ENCODE data around the gene CA12.

Gene CA12

DNA sequence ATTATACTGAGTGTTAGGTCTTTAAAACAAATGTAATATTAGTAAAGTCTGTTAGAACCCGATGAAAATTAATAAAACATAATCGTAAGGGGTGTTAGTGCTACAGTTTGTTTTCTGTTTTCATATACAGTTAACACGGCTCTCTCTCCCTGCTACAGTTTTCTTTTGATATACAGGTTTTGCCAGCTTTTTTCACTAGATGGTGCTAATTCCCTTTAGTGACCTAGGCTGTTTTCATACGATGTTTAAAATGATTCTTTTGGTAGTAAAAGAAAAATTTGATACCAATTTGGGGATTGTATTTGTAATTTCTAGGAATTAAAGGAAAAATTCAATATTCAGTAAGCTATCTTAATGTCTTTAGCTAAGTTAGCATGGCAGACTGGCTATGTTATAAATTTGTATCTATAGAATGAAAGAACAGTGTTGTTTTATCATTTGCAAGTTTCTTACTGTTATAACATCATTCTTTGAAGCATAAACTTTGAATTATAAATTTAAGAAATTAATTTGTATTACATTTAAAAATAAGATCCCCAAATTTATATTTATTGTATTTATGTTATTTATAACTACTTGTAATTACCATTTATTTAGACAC is 92.8 kb downstream of the CA12 start:
- H3K4me1 Mint-ChIP-seq (ENCODE audit: low read depth), result peaks cover 5% of the 10 kb centered on the region
- H3K9me3 Mint-ChIP-seq, result no peaks in the 10 kb centered on the region
- peaks cover 9% of the 10 kb centered on the region for H3K36me3 Mint-ChIP-seq (ENCODE audit: low read depth)
- no peak overlapping the region for H3K27ac Mint-ChIP-seq
- H3K4me3 Mint-ChIP-seq, result no peak overlapping the region
- H3K27me3 Mint-ChIP-seq (ENCODE audit: low read depth), result no peaks in the 10 kb centered on the region

DNA sequence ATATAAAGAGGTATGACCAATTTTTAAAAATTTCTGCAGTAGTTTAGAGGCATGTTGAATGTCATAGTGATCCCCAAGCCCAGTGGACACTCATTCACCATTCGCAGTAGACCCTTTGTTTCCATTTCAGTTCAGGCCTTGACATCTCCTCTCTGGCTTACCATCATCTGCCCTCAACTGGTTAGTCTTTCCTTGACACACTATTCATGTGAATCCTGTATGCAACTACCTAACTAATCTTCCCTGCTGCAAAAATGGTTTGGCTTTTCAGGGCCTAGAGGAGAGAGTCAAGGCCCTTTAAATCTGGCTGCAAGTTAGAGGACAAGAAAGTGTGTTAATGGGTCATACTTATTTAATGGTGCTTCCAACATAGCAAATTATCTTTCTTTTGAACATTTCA is 93.3 kb downstream of the CA12 start:
- no peaks in the 10 kb centered on the region for H3K27me3 Mint-ChIP-seq (ENCODE audit: low read depth)
- peaks cover 9% of the 10 kb centered on the region for H3K36me3 Mint-ChIP-seq (ENCODE audit: low read depth)
- no peak overlapping the region for H3K27ac Mint-ChIP-seq
- peaks cover 5% of the 10 kb centered on the region for H3K4me1 Mint-ChIP-seq (ENCODE audit: low read depth)
- H3K9me3 Mint-ChIP-seq, result no peaks in the 10 kb centered on the region
- H3K4me3 Mint-ChIP-seq, result no peak overlapping the region

DNA sequence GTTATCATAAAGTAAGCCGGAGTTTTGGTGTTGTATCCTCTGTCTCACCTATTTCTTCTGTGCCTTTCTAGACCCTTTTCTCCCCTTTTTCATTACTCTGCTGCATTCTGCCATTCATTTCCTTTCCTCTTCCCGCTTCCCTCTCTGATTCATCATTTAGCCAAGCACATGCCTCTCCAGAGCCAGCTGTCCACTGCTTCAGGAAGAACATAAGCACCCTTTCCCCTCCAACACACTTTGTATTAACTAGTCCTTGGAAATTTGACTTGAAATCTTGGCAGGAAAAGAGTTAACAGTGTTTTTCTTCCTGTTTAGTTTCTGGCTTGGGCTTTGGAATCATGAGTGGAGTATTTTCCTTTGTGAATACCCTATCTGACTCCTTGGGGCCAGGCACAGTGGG is 94.5 kb downstream of the CA12 start:
- Mint-ChIP-seq H3K4me1 (ENCODE audit: low read depth) (peaks cover 5% of the 10 kb centered on the region), H3K36me3 (ENCODE audit: low read depth) (peaks cover 9% of the 10 kb centered on the region), H3K9me3 (no peaks in the 10 kb centered on the region), H3K27ac (no peak overlapping the region), H3K4me3 (no peak overlapping the region), H3K27me3 (ENCODE audit: low read depth) (no peaks in the 10 kb centered on the region)

DNA sequence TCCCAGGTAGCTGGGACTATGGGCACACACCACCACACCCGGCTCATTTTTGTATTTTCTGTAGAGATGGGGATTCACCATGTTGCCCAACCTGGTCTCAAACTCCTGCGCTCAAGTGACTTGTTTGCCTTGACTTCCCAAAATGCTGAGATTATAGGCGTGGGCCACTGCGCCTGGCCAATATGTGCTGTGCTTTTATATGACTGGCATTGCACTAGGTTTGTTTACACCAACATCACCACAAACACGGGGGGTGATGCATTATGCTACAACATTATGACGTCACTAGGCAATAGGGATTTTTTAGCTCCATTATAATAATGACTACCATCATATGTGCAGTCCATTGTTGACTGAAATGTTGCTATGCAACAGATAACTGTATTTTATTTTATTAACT is 97.3 kb downstream of the CA12 start:
- Mint-ChIP-seq H3K4me1 (ENCODE audit: low read depth) (peaks cover 5% of the 10 kb centered on the region), H3K9me3 (no peaks in the 10 kb centered on the region), H3K27me3 (ENCODE audit: low read depth) (no peaks in the 10 kb centered on the region), H3K27ac (no peak overlapping the region), H3K4me3 (no peak overlapping the region), H3K36me3 (ENCODE audit: low read depth) (peaks cover 14% of the 10 kb centered on the region)

DNA sequence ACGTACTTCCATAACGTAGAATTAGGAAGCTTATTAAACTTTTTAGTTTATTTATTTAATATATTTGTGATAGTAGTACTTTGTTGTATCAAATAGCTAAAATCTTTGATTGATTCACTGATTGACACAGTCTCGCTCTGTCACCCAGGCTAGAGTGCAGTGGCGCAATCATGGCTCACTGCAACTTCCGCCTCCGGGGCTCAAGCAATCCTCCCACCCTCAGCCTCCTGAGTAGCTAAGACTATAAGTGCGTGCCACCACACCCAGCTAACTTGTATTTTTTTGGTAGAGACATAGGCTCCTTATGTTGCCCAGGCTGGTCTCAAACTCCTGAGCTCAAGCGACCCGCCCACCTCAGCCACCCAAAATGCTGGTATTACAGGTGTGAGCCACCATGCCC is 98.5 kb downstream of the CA12 start:
- H3K27ac Mint-ChIP-seq, result no peak overlapping the region
- H3K27me3 Mint-ChIP-seq (ENCODE audit: low read depth), result no peaks in the 10 kb centered on the region
- H3K4me1 Mint-ChIP-seq (ENCODE audit: low read depth), result peaks cover 3% of the 10 kb centered on the region
- no peaks in the 10 kb centered on the region for H3K9me3 Mint-ChIP-seq
- no peak overlapping the region for H3K4me3 Mint-ChIP-seq
- H3K36me3 Mint-ChIP-seq (ENCODE audit: low read depth), result peaks cover 11% of the 10 kb centered on the region

DNA sequence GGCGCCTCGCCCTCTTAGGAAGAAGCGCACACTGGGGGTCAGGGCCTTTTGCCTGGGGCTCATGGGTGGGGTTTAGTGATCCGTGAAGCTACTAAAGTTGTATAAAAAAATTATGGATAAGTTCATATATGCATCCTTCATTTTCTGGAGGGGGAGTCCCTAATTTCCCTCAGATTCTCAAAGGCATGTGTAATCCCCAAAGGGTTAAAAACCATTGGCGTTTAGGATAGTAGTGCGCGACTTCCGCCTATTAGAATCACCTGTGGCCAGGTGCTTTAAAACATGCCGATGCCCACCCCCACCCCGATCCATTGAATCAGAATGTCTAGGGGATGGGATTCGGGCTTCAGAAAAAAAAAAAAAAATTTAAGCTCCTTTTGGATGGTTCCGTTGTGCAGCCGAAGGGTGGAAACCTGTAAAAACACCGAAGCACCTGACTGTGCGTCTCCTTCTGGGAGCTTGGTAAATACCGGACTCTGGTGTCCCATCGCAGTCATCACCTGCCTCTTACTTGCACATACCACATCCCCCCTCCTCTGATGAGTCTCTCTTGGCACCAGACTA is 103.7 kb downstream of the CA12 start:
- Mint-ChIP-seq H3K4me1 (ENCODE audit: low read depth) (peaks cover 27% of the 10 kb centered on the region), H3K9me3 (no peaks in the 10 kb centered on the region), H3K36me3 (ENCODE audit: low read depth) (peaks cover 11% of the 10 kb centered on the region), H3K27ac (peak overlapping the region; percentile 36), H3K4me3 (peak overlapping the region; percentile 79), H3K27me3 (ENCODE audit: low read depth) (no peaks in the 10 kb centered on the region)

DNA sequence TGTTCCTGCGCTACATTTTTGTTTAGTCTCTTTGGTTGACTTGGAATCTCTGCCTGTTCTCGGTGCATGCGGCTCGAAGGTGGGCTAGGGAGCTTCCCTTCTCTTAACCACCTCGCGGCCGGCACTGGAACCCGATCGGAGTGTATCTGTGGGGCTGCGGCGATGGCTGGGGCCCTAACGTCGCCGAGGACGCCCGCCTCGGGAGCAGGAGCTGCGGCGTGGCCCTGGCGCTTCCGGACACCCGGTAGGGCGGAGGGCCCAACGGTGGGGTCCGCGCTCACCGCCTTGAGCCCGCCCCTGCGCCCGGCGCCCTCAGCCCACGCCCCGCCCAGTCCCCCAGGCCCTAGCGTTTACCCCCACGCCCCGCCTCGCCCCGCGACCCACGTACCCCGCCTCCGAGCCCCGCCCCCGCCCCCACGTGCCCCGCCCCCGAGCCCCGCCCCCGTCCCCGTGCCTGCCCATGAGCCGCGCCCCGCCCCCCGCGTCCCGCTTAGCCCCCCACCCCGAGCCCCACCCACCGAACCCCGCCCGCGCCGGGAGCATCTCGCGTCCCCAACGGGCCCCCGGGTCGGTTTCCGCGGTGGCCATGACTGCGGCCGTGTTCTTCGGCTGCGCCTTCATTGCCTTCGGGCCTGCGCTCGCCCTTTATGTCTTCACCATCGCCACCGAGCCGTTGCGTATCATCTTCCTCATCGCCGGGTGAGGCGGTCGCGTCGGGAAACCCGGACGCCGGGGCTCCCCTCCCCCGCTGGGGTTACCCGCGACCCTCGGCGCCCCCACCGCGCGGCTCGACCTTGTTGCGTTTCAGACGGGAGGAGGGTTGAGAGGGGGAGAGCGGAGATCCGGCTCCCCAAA is 104.4 kb downstream of the CA12 start, which contains the start of gene APH1B:
APH1B (plus strand) TSS at position 568 of the 855 bp plus-strand sequence; CDS start at position 587, 19 bp downstream.
- Mint-ChIP-seq H3K27me3 (ENCODE audit: low read depth) (no peaks in the 10 kb centered on the region), H3K9me3 (no peaks in the 10 kb centered on the region), H3K4me3 (peak within 1 kb of the TSS; percentile 89), H3K27ac (peak within 1 kb of the TSS; percentile 78), H3K36me3 (ENCODE audit: low read depth) (peaks cover 11% of the 10 kb centered on the region), H3K4me1 (ENCODE audit: low read depth) (peaks cover 29% of the 10 kb centered on the region)

DNA sequence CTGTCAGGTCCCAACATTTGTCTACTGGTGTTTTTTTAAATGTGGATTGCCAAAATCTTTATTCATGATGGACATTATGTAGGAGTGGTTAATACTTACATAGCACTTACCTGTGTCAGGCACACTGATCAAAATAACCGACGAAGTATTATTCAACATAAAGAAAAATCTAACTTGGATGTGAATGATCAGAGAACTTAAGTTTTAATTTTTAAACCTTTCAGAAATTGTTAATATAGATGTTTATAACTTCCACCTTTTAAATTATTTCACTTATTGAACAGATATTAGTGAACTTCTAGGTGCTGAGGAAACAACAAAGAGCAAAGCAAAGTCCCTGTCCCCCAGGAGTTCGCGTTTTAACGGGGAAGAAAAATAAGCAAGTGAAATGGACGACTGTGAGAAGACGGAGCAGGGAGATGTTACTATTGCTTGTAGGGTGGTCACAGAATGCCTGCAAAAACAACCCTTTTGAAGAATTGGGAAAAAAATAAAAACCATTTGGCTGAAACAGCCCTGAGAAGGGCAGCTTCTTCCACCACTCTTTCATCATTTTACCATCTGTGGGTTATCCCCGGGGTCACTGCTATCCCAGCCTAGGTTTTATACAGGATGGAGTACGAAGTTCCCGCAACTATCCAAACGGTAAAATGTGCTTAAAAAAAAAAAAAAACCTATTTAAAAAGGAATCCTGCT is 105.2 kb downstream of the CA12 start:
- peak overlapping the region; percentile 89 for H3K4me3 Mint-ChIP-seq
- H3K36me3 Mint-ChIP-seq (ENCODE audit: low read depth), result peaks cover 11% of the 10 kb centered on the region
- no peaks in the 10 kb centered on the region for H3K9me3 Mint-ChIP-seq
- H3K27me3 Mint-ChIP-seq (ENCODE audit: low read depth), result no peaks in the 10 kb centered on the region
- H3K4me1 Mint-ChIP-seq (ENCODE audit: low read depth), result peaks cover 29% of the 10 kb centered on the region
- H3K27ac Mint-ChIP-seq, result peak overlapping the region; percentile 78

DNA sequence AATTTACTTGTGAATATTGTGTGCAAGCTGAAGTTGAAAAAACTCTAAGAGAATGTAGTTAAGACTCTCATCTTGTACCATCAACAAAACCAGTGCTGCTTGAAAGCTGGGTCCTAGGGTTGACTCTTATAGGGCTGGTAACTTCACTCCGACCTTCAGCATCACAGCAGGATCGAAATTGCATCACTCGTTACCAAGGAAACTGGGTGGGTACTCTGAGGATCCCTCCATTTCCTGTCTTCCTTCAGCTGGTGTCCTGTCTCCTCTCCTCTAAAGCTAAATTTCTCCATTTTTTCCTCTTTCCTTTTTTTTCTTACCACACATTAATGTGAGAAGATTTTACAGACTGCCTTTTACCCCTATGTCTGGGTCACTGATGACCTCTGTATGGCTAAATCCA is 107.2 kb downstream of the CA12 start:
- Mint-ChIP-seq H3K27me3 (ENCODE audit: low read depth) (no peaks in the 10 kb centered on the region), H3K4me3 (peak overlapping the region; percentile 16), H3K27ac (peak overlapping the region; percentile 66), H3K36me3 (ENCODE audit: low read depth) (peaks cover 11% of the 10 kb centered on the region), H3K4me1 (ENCODE audit: low read depth) (peaks cover 29% of the 10 kb centered on the region), H3K9me3 (no peaks in the 10 kb centered on the region)
